GM21515 (cell line): ENCODE results near the gene PAGE4.

ENCODE experiments used
- ATAC-seq: cut with Tn5 transposase; IDR thresholded peaks from one replicate; pipeline ENCODE4 v1.9.1; 2021; ENCODE audit not compliant: unreplicated experiment

PAGE4 gene

DNA sequence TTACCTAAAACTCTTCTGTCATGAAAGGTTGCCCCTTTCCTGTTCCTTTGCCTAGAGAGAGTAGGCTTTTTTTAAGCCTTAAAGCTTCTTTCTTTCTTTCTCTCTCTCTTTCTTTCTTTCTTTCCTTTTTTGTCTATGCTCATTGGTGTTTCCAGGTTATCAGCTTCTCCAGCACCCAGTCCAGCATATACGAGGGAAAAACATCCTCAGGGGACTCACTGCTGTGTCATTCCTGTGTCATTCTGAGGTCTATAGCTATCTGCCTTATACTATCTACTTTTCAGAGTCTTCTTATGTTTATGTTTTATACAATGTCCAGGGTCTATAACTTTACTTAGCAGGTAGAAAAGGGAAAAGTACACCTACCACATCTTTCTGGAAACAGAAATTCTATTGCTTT lies 39.6 kb downstream of the PAGE4 start:
- ATAC-seq, result no peak

DNA sequence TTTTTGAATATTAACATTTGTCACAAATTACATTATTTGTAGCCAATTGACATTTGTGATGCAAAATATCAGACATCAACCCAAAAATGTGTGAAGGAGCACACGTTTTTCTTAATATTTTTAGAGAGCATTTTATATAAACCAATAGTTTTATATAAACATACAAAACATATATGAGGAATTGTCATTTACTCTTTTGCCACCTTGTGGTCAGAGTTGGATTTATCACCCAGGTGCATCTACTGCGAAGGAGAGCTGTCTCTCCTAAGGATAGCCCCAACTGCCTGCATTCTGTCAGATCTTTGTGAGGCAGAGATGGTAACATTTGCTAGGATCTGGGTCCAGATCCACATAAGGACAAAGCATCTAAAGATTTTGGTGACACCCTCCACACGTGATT lies 47.6 kb downstream of the PAGE4 start:
- no peak for ATAC-seq

GRCh38 chrX:49877397-49878101 lies 48.4 kb downstream of the PAGE4 start:
- no peak for ATAC-seq

DNA sequence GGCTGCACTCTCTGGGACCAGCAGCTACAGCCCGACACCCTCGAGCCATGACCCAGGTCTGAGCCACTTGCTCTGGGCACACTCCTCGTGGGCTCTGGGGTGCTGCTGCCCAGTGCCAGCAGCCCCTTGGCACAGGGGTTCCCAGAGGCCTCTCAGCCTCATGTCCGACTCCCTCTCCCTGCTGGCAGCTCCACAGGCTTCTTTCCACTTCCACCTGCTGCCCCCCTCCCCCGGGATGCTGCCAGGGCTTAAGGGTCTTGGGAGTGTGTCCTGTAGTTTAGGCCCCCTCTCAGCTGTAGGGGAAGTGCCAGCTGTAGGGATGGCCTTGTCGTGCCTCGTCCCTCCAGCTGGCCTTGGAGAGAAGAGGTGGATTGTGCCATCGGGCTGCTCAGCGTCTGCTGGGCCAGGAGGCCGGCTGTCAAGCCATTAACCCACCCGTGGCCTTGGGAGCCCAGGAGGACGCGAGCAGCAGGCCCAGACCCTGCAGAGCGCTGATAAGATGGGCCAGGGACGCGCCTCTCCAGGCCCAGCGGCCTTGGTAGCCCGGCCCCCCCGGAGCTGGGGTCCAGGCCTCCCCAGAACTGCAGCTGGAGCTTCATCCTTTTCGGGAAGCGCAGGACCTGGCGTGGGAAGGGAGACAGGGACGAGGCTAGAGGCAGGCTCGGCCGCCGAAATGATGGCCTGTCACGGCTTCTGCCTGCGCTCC lies 49.2 kb downstream of the PAGE4 start:
- ATAC-seq, result no peak

GRCh38 chrX:49878834-49879655 lies 49.9 kb downstream of the PAGE4 start, which contains the start of gene USP27X:
Gene USP27X (plus strand): TSS chrX:49879484. CDS start chrX:49880308, 824 bp downstream.
- peak; percentile 92 for ATAC-seq

GRCh38 chrX:49879656-49880277 lies 50.7 kb downstream of the PAGE4 start:
- ATAC-seq, result peak; percentile 6

GRCh38 chrX:49880668-49881067 lies 51.6 kb downstream of the PAGE4 start:
- no peak for ATAC-seq
